Fibroblast of lung (primary cell): ENCODE results near the gene DCAF15.

Experiments
- EZH2 ChIP-seq: IDR thresholded peaks from 2 replicates; pipeline ENCODE4 v1.5.1; 2012; ENCODE audit warnings: low read length, control low read depth, mild to moderate bottlenecking; ENCODE audit errors: missing control alignments
- TF ChIP-seq, protein P1 (sequence below), 2 donors: IDR thresholded peaks in 1 of 2; conservative IDR thresholded peaks in 1 of 2; 1 replicate in 1 of 2; 2 replicates in 1 of 2; pipeline ENCODE4 v1.5.1; 2011 to 2012; ENCODE audit warnings: low read length in 2 of 2, control low read depth in 1 of 2, inconsistent platforms in 1 of 2, low read depth in 1 of 2, mild to moderate bottlenecking in 1 of 2

DNA sequence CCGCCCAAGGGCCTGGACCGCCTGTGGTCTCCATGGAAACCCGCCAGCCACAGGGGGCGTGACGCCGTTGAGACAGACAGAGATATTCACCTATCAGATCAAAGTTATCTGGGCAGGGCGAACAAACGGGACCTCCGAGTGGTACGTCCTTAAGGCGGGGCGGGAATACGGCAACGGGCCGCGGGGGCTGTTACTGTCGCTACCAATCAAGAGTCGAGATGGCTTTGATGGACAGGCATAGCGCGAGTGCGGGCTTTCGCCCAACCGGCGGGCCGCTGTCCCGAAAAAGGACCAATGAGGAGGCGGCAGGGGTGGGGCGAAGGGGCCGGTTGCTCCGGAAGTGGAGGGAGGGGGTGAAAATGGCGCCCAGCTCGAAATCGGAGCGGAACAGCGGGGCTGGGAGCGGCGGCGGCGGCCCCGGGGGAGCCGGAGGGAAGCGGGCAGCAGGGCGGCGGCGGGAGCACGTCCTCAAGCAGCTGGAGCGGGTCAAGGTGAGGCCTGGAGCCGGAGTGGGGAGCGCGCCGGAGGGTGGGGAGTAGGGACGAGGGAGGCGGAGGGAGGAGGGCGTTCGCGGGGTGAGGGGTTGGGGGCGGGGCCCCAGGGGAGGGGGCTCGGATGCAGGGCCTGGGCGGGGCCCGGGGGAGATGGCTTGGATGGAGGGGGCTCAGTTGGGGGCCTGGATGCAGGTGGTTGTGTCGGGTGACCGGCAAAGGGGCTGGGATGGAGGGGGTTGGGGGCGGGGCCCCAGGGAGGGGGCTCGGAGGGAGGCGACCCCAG lies at the start of gene DCAF15:
- TF ChIP-seq, protein P1, sequence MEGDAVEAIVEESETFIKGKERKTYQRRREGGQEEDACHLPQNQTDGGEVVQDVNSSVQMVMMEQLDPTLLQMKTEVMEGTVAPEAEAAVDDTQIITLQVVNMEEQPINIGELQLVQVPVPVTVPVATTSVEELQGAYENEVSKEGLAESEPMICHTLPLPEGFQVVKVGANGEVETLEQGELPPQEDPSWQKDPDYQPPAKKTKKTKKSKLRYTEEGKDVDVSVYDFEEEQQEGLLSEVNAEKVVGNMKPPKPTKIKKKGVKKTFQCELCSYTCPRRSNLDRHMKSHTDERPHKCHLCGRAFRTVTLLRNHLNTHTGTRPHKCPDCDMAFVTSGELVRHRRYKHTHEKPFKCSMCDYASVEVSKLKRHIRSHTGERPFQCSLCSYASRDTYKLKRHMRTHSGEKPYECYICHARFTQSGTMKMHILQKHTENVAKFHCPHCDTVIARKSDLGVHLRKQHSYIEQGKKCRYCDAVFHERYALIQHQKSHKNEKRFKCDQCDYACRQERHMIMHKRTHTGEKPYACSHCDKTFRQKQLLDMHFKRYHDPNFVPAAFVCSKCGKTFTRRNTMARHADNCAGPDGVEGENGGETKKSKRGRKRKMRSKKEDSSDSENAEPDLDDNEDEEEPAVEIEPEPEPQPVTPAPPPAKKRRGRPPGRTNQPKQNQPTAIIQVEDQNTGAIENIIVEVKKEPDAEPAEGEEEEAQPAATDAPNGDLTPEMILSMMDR (conservative IDR thresholded peaks at IDR 0.05 in 1 of 2, IDR thresholded peaks at IDR 0.05 in 1 of 2; ENCODE audit: low read depth in 1 of 2, low read length in 2 of 2): no peak
- no peak for TF ChIP-seq EZH2
